Upper lobe of right lung (tissue), 1 donor: ENCODE results near the gene PIAS2. TPM values are rescaled to one million over a fixed set of nuclear protein-coding genes. Genes with fewer than 3 reads are reported as not detected.
"Not testable (repeated sequence)": the region's sequence is repeated elsewhere in the genome, so short reads cannot be mapped to it uniquely, and the experiment has no call there.

ENCODE experiments used
- ATAC-seq: fragments of 200-7000 bp; cut with Tn5 transposase; one replicate; pipeline ENCODE4 v1.9.1; 2020; ENCODE audit warnings: mild to moderate bottlenecking, moderate library complexity
- DNase-seq: peaks from one replicate; pipeline ENCODE4 v3.0.0-alpha.2; 2020
- H3K27ac ChIP-seq: fragments of 200-600 bp; one replicate; pipeline ENCODE4 v1.8.0; 2022
- H3K27me3 ChIP-seq: fragments of 200-600 bp; one replicate; pipeline ENCODE4 v1.8.0; 2022; ENCODE audit warnings: mild to moderate bottlenecking
- H3K36me3 ChIP-seq: fragments of 200-600 bp; one replicate; pipeline ENCODE4 v1.8.0; 2022
- H3K4me1 ChIP-seq: fragments of 200-600 bp; one replicate; pipeline ENCODE4 v1.8.0; 2022
- H3K4me3 ChIP-seq: fragments of 200-600 bp; one replicate; pipeline ENCODE4 v1.8.0; 2022; ENCODE audit warnings: mild to moderate bottlenecking
- H3K9me3 ChIP-seq: fragments of 200-600 bp; one replicate; pipeline ENCODE4 v1.8.0; 2022
- CTCF ChIP-seq: fragments of 200-600 bp; IDR thresholded peaks from one replicate; pipeline ENCODE4 v1.8.0; 2022; ENCODE audit warnings: antibody characterized with exemption
- intact Hi-C: fragments of 100-400 bp; cut with DNase I; formaldehyde crosslinking; loops from one replicate; pipeline ENCODE4 v1.11.0; 2022
- long read RNA-seq: library from polyadenylated mRNA; unstranded; transcript quantifications from one replicate; pipeline ENCODE4 v2.0.0, GENCODE V29; 2021
- total RNA-seq: library from RNA; stranded (reverse); fragmentation: NEBNext Ultra II Directional; extraction: Animal tissue kit (Norgen Biotek cat#: 25700); gene quantifications from one replicate; pipeline ENCODE4 v1.2.1, GENCODE V29; 2021
- donor health status: DM: no; HTN: yes; CAD: no; lungs with severe emphysema.

Gene PIAS2, protein sequence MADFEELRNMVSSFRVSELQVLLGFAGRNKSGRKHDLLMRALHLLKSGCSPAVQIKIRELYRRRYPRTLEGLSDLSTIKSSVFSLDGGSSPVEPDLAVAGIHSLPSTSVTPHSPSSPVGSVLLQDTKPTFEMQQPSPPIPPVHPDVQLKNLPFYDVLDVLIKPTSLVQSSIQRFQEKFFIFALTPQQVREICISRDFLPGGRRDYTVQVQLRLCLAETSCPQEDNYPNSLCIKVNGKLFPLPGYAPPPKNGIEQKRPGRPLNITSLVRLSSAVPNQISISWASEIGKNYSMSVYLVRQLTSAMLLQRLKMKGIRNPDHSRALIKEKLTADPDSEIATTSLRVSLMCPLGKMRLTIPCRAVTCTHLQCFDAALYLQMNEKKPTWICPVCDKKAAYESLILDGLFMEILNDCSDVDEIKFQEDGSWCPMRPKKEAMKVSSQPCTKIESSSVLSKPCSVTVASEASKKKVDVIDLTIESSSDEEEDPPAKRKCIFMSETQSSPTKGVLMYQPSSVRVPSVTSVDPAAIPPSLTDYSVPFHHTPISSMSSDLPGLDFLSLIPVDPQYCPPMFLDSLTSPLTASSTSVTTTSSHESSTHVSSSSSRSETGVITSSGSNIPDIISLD
- 38.6 TPM for total RNA-seq
- long read RNA-seq, full-length matches to known transcripts, result 18 of 34 reads
- long read RNA-seq, partial matches to known transcripts, result 3 of 34 reads
- long read RNA-seq, other reads (novel, unspliced or antisense), result 13 of 34 reads

DNA sequence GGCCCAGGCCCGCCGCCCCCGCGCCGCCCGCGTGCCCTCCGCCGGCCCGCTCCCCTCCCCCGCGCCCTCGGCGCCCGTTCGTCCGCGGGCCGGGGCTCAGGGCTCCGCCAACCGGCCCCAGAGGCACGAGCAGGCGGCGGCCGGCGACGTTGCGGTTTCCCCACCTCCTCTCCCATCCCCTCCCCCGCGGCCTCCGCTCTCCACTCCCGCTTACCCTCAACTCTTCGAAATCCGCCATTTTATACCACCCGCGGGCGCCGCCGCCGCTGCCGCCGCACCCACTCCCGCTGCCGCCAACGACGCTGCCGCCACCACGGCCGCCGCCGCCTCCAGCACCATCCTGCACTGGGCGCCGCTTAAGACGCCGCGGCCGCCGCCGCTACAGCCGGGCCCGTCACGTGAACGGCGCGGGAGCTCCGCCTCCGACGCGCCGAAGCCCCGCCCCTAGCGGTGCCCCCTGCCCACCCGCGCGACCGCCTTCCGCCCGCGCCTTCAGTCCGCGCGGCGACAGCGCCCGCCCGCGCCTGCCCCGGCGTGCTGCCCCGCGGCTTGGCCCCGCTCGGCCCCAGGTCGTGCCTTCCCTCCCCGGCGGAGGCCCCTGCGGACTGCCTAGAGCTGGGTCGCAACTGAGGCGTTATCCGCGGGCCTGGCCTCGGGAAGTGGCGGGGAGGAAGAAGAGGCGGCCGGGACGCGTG is at the start of gene PIAS2, which contains the start of gene KATNAL2:
PIAS2 (minus strand) TSS at position 400 of the 695 bp plus-strand sequence; CDS start at position 238, 162 bp downstream.
KATNAL2 (plus strand) TSS at position 495 of the 695 bp plus-strand sequence. CDS start 29,271 bp downstream, outside the sequence.
- peak; percentile 90 for DNase-seq
- H3K27me3 ChIP-seq, result no peaks in the 10 kb centered on the region
- ATAC-seq, result peak; percentile 97
- H3K27ac ChIP-seq, result peak within 1 kb of the TSS; percentile 83
- H3K4me3 ChIP-seq, result peak within 1 kb of the TSS; percentile 77
- intact Hi-C loops, result no loop called here
- no peaks in the 10 kb centered on the region for H3K9me3 ChIP-seq
- H3K4me1 ChIP-seq, result peaks cover 13% of the 10 kb centered on the region
- TF ChIP-seq CTCF, result no peak
- H3K36me3 ChIP-seq, result no peaks in the 10 kb centered on the region

DNA sequence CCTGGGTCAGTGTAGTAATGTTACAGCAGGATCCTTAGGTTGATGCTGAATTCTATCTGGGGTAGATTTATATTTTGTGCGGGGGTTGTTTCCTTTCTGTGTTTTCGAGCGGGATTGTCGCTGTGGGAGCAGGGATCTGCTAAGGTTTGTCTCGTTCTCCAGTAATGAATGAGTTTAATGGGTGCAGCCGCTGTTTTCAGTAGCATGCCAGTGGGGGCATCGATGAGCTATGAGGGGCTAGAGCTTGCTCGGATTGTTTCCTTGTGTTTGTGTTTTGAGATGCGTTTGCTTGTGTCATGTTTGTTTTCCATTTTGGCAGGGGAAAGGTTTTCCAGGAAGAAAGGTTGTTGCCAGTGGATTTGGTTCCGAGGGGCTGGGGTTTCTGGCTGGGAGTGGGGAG is 49.0 kb upstream of the PIAS2 start:
- intact Hi-C loops, H3K36me3 ChIP-seq, H3K4me1 ChIP-seq, H3K27me3 ChIP-seq, H3K4me3 ChIP-seq, H3K27ac ChIP-seq, ATAC-seq, DNase-seq, H3K9me3 ChIP-seq: not testable (repeated sequence)

- ATAC-seq, result peak; percentile 58
- intact Hi-C loops, H3K4me3 ChIP-seq: not testable (repeated sequence)
Measured at GRCh38 chr18:46964579-46965293, 47.4 kb upstream of the PIAS2 start.

DNA sequence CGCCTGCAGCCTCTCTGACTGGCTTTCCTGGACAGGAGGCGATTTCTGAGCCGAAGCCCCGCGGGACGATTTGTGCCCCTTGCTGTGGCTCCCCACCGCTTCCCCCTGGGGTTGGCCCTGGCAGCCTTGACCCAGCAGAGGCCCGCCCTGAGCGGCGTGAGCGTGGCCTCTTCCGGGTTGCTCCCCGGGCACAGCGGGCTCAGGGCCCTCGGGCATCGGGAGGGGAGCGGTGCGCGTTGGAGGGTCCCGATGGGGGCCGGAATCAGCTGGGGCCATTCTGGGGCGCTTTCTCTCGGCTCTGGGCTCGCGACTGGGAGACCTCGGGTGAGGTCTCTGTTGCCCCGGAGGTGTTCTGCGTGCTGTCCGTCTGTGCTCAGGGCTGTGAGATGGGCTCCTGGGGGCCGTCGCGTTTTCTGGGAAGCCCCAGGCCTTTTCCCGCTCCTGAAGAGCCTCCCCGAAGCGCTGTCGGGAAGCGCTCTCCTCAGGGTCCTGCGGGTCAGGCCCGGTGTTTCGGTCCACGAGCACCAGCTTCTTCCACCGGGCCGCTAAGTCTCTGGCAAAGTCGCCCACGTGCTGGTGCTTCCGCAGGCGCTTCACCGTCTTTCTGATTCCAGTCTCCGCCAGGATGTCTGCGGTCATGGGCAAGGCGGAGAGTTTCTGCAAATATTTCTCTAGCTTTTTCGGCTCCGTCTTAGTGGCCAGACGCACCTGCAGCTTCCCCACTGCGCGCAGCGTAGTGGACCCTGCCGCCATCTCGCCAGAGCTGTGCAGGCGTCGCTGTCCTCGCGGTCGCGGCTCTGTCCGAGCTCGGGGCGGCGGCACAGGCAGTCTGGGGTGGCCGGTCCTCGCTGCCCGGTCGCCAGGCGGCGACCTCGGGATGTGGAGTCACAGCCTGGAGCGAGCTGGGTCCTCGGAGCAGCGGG is 46.6 kb upstream of the PIAS2 start:
- intact Hi-C loops, H3K4me1 ChIP-seq, H3K36me3 ChIP-seq, DNase-seq, H3K27ac ChIP-seq, H3K27me3 ChIP-seq, H3K9me3 ChIP-seq, H3K4me3 ChIP-seq: not testable (repeated sequence)
- ATAC-seq, result peak; percentile 52

More at GRCh38 chr18:46964579-46965293, 47.4 kb upstream of the PIAS2 start:
- H3K36me3 ChIP-seq, H3K27ac ChIP-seq, H3K9me3 ChIP-seq, DNase-seq, H3K27me3 ChIP-seq, H3K4me1 ChIP-seq: not testable (repeated sequence)

DNA sequence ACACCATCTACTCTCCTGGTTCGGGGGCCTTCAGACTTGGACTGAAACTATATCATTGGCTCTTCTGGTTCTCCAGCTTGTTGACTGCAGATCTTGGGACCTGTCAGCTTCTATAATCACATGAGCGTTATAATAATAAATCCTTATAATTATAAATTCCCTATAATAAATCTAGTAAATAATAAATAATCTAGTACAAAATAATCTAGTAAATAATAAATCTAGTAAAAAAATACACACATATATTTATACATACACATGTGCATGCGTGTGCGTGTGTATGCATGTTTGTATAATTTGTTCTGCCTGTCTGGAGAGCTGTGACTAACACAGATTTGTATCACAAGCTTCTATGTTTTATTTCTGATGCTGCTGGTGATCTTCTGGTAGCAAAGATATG is 40.9 kb upstream of the PIAS2 start:
- intact Hi-C loops, result no loop called here
- no peaks in the 10 kb centered on the region for H3K9me3 ChIP-seq
- ATAC-seq (no peak), DNase-seq (no peak)
- no peak for TF ChIP-seq CTCF
- H3K27ac ChIP-seq, result no peak overlapping the region
- H3K27me3 ChIP-seq, result no peaks in the 10 kb centered on the region
- H3K4me3 ChIP-seq, result no peak overlapping the region
- no peaks in the 10 kb centered on the region for H3K4me1 ChIP-seq
- no peaks in the 10 kb centered on the region for H3K36me3 ChIP-seq

DNA sequence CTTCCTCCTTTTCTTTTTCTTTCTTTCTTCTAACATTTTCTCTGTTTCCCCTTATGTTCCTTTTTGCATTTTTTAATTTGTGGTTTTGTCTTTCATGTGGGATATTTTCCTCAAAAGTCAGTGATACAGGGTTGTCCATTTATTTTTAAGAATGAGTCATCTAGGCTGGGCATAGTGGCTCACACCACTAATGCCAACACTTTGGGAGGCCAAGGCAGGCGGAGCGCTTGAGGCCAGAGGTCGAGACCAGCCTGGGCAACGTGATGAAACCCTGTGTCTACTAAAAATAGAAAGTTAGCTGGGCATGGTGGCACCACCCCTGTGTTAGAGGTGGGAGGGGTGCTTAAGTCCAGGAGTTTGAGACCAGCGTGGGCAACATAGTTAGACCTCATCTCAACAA is 35.9 kb upstream of the PIAS2 start:
- ATAC-seq (no peak), DNase-seq (no peak)
- Histone ChIP-seq H3K27me3 (no peaks in the 10 kb centered on the region), H3K4me3 (no peak overlapping the region), H3K4me1 (no peaks in the 10 kb centered on the region), H3K9me3 (no peaks in the 10 kb centered on the region), H3K36me3 (no peaks in the 10 kb centered on the region), H3K27ac (no peak overlapping the region)
- TF ChIP-seq CTCF, result no peak
- intact Hi-C loops, result no loop called here
